Neural progenitor cell (in vitro differentiated cells): ENCODE measurements around the gene SH3GL3.

Source experiments
- EZH2 ChIP-seq: fragments of 200-600 bp; sonication (generic); IDR thresholded peaks from 2 replicates; pipeline ENCODE4 v1.6.1; 2017; ENCODE audit warnings: antibody characterized with exemption, mild to moderate bottlenecking, moderate library complexity
- EZH2phosphoT487 ChIP-seq: fragments of 200-600 bp; sonication (generic); IDR thresholded peaks from 2 replicates; pipeline ENCODE4 v1.6.1; 2017; ENCODE audit warnings: antibody characterized with exemption
- TF ChIP-seq, protein P1 (sequence below): fragments of 200-600 bp; sonication (generic); IDR thresholded peaks from 2 replicates; pipeline ENCODE4 v1.5.1; 2017; ENCODE audit warnings: antibody characterized with exemption, mild to moderate bottlenecking

DNA sequence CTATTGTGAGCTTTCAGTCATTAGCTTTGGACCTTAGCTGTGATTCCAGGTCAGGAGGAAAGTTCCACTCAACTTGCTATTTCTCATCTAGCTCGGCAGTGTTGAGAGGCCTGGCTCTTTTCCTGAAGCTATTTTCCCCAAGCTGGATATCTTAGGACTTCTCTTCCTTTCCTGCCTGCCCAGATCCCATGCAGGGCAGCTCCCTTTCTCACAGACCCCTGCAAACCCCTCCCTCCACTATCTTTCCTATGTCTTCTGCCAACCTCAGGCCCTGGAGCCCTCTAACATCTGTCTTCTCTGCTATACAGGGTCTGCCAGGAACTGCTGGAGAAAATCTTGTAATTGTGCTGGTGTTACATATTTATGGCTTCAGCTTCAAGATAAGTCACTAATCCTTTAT is 49.6 kb downstream of the SH3GL3 start:
- TF ChIP-seq, protein P1, sequence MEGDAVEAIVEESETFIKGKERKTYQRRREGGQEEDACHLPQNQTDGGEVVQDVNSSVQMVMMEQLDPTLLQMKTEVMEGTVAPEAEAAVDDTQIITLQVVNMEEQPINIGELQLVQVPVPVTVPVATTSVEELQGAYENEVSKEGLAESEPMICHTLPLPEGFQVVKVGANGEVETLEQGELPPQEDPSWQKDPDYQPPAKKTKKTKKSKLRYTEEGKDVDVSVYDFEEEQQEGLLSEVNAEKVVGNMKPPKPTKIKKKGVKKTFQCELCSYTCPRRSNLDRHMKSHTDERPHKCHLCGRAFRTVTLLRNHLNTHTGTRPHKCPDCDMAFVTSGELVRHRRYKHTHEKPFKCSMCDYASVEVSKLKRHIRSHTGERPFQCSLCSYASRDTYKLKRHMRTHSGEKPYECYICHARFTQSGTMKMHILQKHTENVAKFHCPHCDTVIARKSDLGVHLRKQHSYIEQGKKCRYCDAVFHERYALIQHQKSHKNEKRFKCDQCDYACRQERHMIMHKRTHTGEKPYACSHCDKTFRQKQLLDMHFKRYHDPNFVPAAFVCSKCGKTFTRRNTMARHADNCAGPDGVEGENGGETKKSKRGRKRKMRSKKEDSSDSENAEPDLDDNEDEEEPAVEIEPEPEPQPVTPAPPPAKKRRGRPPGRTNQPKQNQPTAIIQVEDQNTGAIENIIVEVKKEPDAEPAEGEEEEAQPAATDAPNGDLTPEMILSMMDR, result no peak
- TF ChIP-seq EZH2, result no peak
- TF ChIP-seq EZH2phosphoT487, result no peak
